DMS 273 treated with DMSO at 0.1 percent for 48 hours (cell line): ENCODE results near the gene LMBRD2.

Source experiments
- DNase-seq: peaks from one replicate; lab custom pipeline; 2025; lab: John Stamatoyannopoulos, UW

Gene LMBRD2

DNA sequence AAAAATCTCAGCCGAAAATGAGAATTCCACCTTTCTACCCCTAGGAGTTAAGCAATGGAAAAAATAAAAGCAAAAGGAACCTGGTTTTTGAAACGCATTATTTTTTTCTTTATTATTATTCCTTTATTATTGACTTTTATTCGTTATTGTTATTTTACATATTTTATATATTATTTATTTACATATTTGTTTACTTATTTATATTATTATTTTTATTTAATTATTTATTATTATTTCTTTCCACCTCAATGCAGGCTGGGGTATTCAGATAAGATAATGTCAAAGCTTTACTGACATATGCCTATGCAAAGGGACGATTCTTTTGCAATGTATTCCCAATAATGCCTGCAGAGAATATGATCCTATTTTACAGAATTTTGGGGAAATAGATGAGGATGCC lies 101.7 kb downstream of the LMBRD2 start:
- no peak for DNase-seq
